SK-N-SH (cell line): Measurements from ENCODE around the gene TICAM1. TPM values are rescaled to one million over a fixed set of nuclear protein-coding genes. Genes with fewer than 3 reads are reported as not detected.

Source experiments
- CTCF ChIA-PET: fragments of 300-600, 350-600 bp; formaldehyde crosslinking; extraction: SDS; loops from one replicate; lab custom pipeline; 2021; lab: Yijun Ruan, JAX
- POLR2A ChIA-PET: fragments of 350-600 bp; sonication (Branson Sonifier 250); formaldehyde crosslinking; extraction: SDS; loops from one replicate; lab custom pipeline; 2020; ENCODE audit warnings: antibody characterized with exemption, inconsistent platforms; lab: Yijun Ruan, JAX
- DNase-seq: peaks from one replicate; pipeline ENCODE4 v3.0.0; 2012
- H2AFZ ChIP-seq: fragments of 200-600 bp; sonication (generic); 2 replicates; pipeline ENCODE4 v1.8.1; 2016; ENCODE audit warnings: antibody characterized with exemption, mild to moderate bottlenecking, low read depth
- H3F3A ChIP-seq: fragments of 200-600 bp; sonication (generic); replicated peaks from 2 replicates; pipeline ENCODE3; 2016; ENCODE audit warnings: antibody characterized with exemption, mild to moderate bottlenecking; ENCODE audit not compliant: insufficient read depth
- H3K27ac ChIP-seq, 2 experiments: fragments of 200-500 bp in 1 of 2; fragments of 200-600 bp in 1 of 2; sonication (Bioruptor generic) in 1 of 2; sonication (generic), shearing (Covaris generic) in 1 of 2; 2 replicates each; pipeline versions ENCODE4 v1.5.1 to v1.6.1; 2014 to 2016; ENCODE audit warnings: low read depth in 2 of 2, inconsistent platforms in 1 of 2, low read length in 1 of 2, mild to moderate bottlenecking in 1 of 2, mixed read lengths in 1 of 2
- H3K27me3 ChIP-seq: fragments of 200-600 bp; sonication (generic), shearing (Covaris generic); 2 replicates; pipeline ENCODE4 v1.6.1; 2016; ENCODE audit warnings: mixed run types; ENCODE audit not compliant: insufficient read depth
- H3K36me3 ChIP-seq, 2 experiments: fragments of 200-500 bp in 1 of 2; fragments of 200-600 bp in 1 of 2; sonication (Bioruptor generic) in 1 of 2; sonication (generic) in 1 of 2; replicated peaks in 1 of 2; 2 replicates each; pipeline versions ENCODE3 to v1.5.1; 2014 to 2016; ENCODE audit warnings: low read length in 1 of 2, mild to moderate bottlenecking in 1 of 2; ENCODE audit not compliant: insufficient read depth in 2 of 2, control insufficient read depth in 1 of 2
- H3K4me1 ChIP-seq, 2 experiments: fragments of 200-500 bp in 1 of 2; fragments of 200-600 bp in 1 of 2; sonication (Bioruptor generic) in 1 of 2; sonication (generic), shearing (Covaris generic) in 1 of 2; 2 replicates each; pipeline versions ENCODE4 v1.5.1 to v1.6.1; 2014 to 2016; ENCODE audit warnings: low read depth in 1 of 2, low read length in 1 of 2, mixed run types in 1 of 2; ENCODE audit not compliant: insufficient read depth in 2 of 2, control insufficient read depth in 1 of 2
- H3K4me2 ChIP-seq: fragments of 200-600 bp; sonication (generic), shearing (Covaris generic); 2 replicates; pipeline ENCODE4 v1.6.1; 2017; ENCODE audit warnings: mixed run types
- H3K4me3 ChIP-seq, 2 experiments: fragments of 200-500 bp in 1 of 2; fragments of 200-600 bp in 1 of 2; sonication (Bioruptor generic) in 1 of 2; sonication (generic), shearing (Covaris generic) in 1 of 2; 2 replicates each; pipeline versions ENCODE4 v1.5.1 to v1.8.1; 2014 to 2016; ENCODE audit warnings: low read depth in 2 of 2, inconsistent platforms in 1 of 2, low read length in 1 of 2, mild to moderate bottlenecking in 1 of 2, mixed read lengths in 1 of 2, moderate library complexity in 1 of 2
- H3K79me2 ChIP-seq: fragments of 200-600 bp; sonication (generic); 2 replicates; pipeline ENCODE4 v1.8.1; 2017; ENCODE audit warnings: mild to moderate bottlenecking; ENCODE audit not compliant: insufficient read depth
- H3K9ac ChIP-seq: fragments of 200-600 bp; sonication (generic); 2 replicates; pipeline ENCODE4 v1.6.1; 2017; ENCODE audit warnings: mixed run types
- H3K9me2 ChIP-seq: fragments of 200-600 bp; sonication (generic); 2 replicates; pipeline ENCODE4 v1.6.1; 2017; ENCODE audit warnings: mixed run types
- H3K9me3 ChIP-seq: fragments of 200-600 bp; sonication (generic); 2 replicates; pipeline ENCODE4 v1.6.1; 2017; ENCODE audit warnings: mixed run types, mild to moderate bottlenecking, moderate library complexity
- H4K20me1 ChIP-seq: fragments of 200-600 bp; sonication (generic); 2 replicates; pipeline ENCODE4 v1.6.1; 2017; ENCODE audit warnings: mild to moderate bottlenecking, mixed run types; ENCODE audit not compliant: insufficient read depth
- FOXJ3 ChIP-seq: sonication (generic); formaldehyde crosslinking; IDR thresholded peaks from 2 replicates; pipeline ENCODE4 v1.5.1; 2020; ENCODE audit warnings: mild to moderate bottlenecking, missing genetic modification reagents
- FOXM1 ChIP-seq: IDR thresholded peaks from 2 replicates; pipeline ENCODE4 v1.4.0; 2012; ENCODE audit warnings: low read depth, mild to moderate bottlenecking
- GATA2 ChIP-seq: sonication (generic); formaldehyde crosslinking; IDR thresholded peaks from 2 replicates; pipeline ENCODE4 v1.5.0; 2020; ENCODE audit warnings: mild to moderate bottlenecking, missing genetic modification reagents
- JUND ChIP-seq: IDR thresholded peaks from 2 replicates; pipeline ENCODE4 v1.4.0; 2012
- MEF2A ChIP-seq: IDR thresholded peaks from 2 replicates; pipeline ENCODE4 v1.4.0; 2012; ENCODE audit warnings: low read depth, borderline replicate concordance
- MXI1 ChIP-seq: IDR thresholded peaks from 2 replicates; pipeline ENCODE4 v1.6.1; 2012; ENCODE audit warnings: mild to moderate bottlenecking, low read depth, low read length, improper control_type of control experiment
- NFIC ChIP-seq: IDR thresholded peaks from 2 replicates; pipeline ENCODE4 v1.4.0; 2012; ENCODE audit warnings: borderline replicate concordance
- NRF1 ChIP-seq: IDR thresholded peaks from 2 replicates; pipeline ENCODE4 v1.6.1; 2012; ENCODE audit warnings: low read depth, mild to moderate bottlenecking, low read length
- RCOR1 ChIP-seq: fragments of 150-350 bp; IDR thresholded peaks from 2 replicates; pipeline ENCODE4 v1.6.1; 2017; ENCODE audit warnings: antibody characterized with exemption, low read length
- RXRA ChIP-seq: IDR thresholded peaks from 2 replicates; pipeline ENCODE4 v1.4.0; 2012; ENCODE audit warnings: low read depth, mild to moderate bottlenecking, borderline replicate concordance
- SMC3 ChIP-seq: IDR thresholded peaks from 2 replicates; pipeline ENCODE4 v1.6.1; 2012; ENCODE audit warnings: low read depth, low read length, improper control_type of control experiment
- TAF1 ChIP-seq: IDR thresholded peaks from 2 replicates; pipeline ENCODE4 v1.6.1; 2012; ENCODE audit warnings: low read depth, mild to moderate bottlenecking, low read length, moderate library complexity, borderline replicate concordance
- TCF12 ChIP-seq: IDR thresholded peaks from 2 replicates; pipeline ENCODE4 v1.4.0; 2012
- YY1 ChIP-seq: IDR thresholded peaks from 2 replicates; pipeline ENCODE4 v1.4.0; 2012; ENCODE audit warnings: low read depth, mild to moderate bottlenecking
- WGBS: methylation state at CpG from one replicate; pipeline ENCODE4 v1.1.6; 2017; ENCODE audit warnings: low lambda C conversion rate; 5-methylcytosine and 5-hydroxymethylcytosine counted together
- polyA plus RNA-seq, 3 experiments: library from polyadenylated mRNA; depleted of rRNA; stranded (reverse); fragments of >200 nt; gene quantifications; 2 replicates each; pipeline ENCODE4 v1.2.3, GENCODE V29; 2012
- TF ChIP-seq, protein P1 (sequence below): IDR thresholded peaks from 2 replicates; pipeline ENCODE4 v1.4.0; 2012; ENCODE audit warnings: low read depth, borderline replicate concordance
- TF ChIP-seq, protein P2 (sequence below): IDR thresholded peaks from 2 replicates; pipeline ENCODE4; 2012
- TF ChIP-seq, protein P3 (sequence below): IDR thresholded peaks from 2 replicates; pipeline ENCODE4 v1.4.0; 2012; ENCODE audit warnings: low read depth
- TF ChIP-seq, protein P4 (sequence below): IDR thresholded peaks from 2 replicates; pipeline ENCODE4 v1.4.0; 2012; ENCODE audit warnings: low read depth, borderline replicate concordance
- TF ChIP-seq, protein P5 (sequence below): fragments of 200-600 bp; sonication (generic); IDR thresholded peaks from 2 replicates; pipeline ENCODE4 v1.6.1; 2017; ENCODE audit warnings: antibody characterized with exemption, mild to moderate bottlenecking, moderate library complexity
- TF ChIP-seq, protein P6 (sequence below): fragments of 150-350 bp; IDR thresholded peaks from 2 replicates; pipeline ENCODE4 v1.6.1; 2016; ENCODE audit warnings: mild to moderate bottlenecking, low read depth, low read length

Gene TICAM1
- polyA plus RNA-seq, 1 of the 3 experiments (the other 2 are of a cell fraction), result 2.7 TPM

DNA sequence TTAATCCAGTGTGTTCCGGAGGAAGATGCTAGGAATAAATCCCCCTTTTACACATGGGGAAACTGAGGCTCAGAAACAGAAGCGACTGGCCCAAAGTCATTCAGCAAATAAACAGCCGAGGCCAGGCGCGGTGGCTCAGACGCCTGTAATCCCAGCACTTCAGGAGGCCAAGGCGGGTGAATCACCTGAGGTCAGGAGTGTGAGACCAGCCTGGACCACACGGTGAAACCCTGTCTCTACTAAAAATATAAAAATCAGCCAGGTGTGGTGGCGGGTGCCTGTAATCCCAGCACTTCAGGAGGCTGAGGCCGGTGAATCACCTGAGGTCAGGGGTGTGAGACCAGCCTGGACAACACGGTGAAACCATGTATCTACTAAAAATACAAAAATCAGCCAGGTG, 47.5 kb upstream of the TICAM1 start:
- TF ChIP-seq JUND, result no peak
- TF ChIP-seq GATA2 (CRISPR knock-in tag), result no peak
- TF ChIP-seq, protein P1, sequence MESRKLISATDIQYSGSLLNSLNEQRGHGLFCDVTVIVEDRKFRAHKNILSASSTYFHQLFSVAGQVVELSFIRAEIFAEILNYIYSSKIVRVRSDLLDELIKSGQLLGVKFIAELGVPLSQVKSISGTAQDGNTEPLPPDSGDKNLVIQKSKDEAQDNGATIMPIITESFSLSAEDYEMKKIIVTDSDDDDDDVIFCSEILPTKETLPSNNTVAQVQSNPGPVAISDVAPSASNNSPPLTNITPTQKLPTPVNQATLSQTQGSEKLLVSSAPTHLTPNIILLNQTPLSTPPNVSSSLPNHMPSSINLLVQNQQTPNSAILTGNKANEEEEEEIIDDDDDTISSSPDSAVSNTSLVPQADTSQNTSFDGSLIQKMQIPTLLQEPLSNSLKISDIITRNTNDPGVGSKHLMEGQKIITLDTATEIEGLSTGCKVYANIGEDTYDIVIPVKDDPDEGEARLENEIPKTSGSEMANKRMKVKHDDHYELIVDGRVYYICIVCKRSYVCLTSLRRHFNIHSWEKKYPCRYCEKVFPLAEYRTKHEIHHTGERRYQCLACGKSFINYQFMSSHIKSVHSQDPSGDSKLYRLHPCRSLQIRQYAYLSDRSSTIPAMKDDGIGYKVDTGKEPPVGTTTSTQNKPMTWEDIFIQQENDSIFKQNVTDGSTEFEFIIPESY, result no peak
- TF ChIP-seq RCOR1, result no peak
- no peak for TF ChIP-seq MXI1
- TF ChIP-seq NFIC, result no peak
- H3K4me1 ChIP-seq, result no peaks in the 10 kb centered on the region; a peak in 1 of 4 replicates
- H3K9me2 ChIP-seq, result no peaks in the 10 kb centered on the region
- H3K4me3 ChIP-seq, result no peak overlapping the region
- H3F3A ChIP-seq, result no peaks in the 10 kb centered on the region
- no peak for DNase-seq
- 91% methylated on average over 11 of the region's 11 CpGs for WGBS
- no peaks in the 10 kb centered on the region for H3K9me3 ChIP-seq
- H3K36me3 ChIP-seq, result no peaks in the 10 kb centered on the region
- ChIA-PET CTCF (interaction anchor here (0.7 to 1.8 kb wide), 3 partner anchors 11 to 32 kb away, joined by 3 to 6 read pairs (median 4); partner anchors contain the start of gene PLIN3), POLR2A (no interaction called here)
- H2AFZ ChIP-seq, result no peak overlapping the region
- no peaks in the 10 kb centered on the region for H3K79me2 ChIP-seq
- no peaks in the 10 kb centered on the region for H3K27me3 ChIP-seq
- no peak overlapping the region for H3K4me2 ChIP-seq
- no peak overlapping the region for H3K27ac ChIP-seq
- H4K20me1 ChIP-seq, result no peaks in the 10 kb centered on the region
- no peak overlapping the region for H3K9ac ChIP-seq

DNA sequence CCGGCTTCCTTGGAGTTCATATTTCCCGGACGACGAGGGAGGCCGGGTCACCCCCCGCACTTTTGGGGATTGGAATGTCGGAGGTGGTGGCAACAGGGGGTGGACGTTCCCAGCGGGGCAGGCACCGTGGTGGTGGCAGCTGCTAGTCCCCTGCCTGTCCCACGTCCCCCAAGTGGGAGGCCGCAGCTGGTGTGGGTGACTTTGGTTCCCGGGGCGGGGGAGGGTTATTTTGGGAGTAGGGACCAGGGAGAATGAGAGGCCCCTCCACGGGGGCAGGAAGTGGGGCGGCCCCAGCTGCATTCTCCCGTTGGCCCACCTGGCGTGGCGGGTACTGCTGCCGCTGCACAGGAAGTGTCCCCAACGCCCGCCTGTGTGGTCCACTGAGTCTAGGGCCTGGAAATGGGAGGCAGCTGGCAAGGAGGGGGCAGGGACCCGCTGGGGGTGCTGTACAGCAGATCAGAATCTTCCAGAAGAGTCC, 47.0 kb upstream of the TICAM1 start:
- Histone ChIP-seq H3K36me3 (no peaks in the 10 kb centered on the region), H3K4me3 (no peak overlapping the region), H4K20me1 (no peaks in the 10 kb centered on the region), H3K79me2 (no peaks in the 10 kb centered on the region), H3K9me2 (no peaks in the 10 kb centered on the region), H3K9ac (no peak overlapping the region), H3F3A (no peaks in the 10 kb centered on the region), H3K27ac (no peak overlapping the region), H3K4me2 (no peak overlapping the region), H3K4me1 (no peaks in the 10 kb centered on the region; a peak in 1 of 4 replicates), H3K9me3 (no peaks in the 10 kb centered on the region), H2AFZ (no peak overlapping the region), H3K27me3 (no peaks in the 10 kb centered on the region)
- CTCF ChIA-PET, result interaction anchor here (0.7 to 1.8 kb wide), 3 partner anchors 10 to 33 kb away, joined by 3 to 6 read pairs (median 4); partner anchors contain the start of gene PLIN3
- TF ChIP-seq, protein P2, sequence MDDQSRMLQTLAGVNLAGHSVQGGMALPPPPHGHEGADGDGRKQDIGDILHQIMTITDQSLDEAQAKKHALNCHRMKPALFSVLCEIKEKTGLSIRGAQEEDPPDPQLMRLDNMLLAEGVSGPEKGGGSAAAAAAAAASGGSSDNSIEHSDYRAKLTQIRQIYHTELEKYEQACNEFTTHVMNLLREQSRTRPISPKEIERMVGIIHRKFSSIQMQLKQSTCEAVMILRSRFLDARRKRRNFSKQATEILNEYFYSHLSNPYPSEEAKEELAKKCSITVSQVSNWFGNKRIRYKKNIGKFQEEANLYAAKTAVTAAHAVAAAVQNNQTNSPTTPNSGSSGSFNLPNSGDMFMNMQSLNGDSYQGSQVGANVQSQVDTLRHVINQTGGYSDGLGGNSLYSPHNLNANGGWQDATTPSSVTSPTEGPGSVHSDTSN, result no peak
- TF ChIP-seq, protein P3, sequence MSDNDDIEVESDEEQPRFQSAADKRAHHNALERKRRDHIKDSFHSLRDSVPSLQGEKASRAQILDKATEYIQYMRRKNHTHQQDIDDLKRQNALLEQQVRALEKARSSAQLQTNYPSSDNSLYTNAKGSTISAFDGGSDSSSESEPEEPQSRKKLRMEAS, result no peak
- TF ChIP-seq SMC3 (no peak), TAF1 (no peak), NRF1 (no peak), YY1 (no peak), RXRA (no peak), MEF2A (no peak), FOXJ3 (CRISPR knock-in tag) (no peak), GATA2 (CRISPR knock-in tag) (no peak), MXI1 (no peak), FOXM1 (no peak), TCF12 (no peak), NFIC (no peak)
- TF ChIP-seq, protein P4, sequence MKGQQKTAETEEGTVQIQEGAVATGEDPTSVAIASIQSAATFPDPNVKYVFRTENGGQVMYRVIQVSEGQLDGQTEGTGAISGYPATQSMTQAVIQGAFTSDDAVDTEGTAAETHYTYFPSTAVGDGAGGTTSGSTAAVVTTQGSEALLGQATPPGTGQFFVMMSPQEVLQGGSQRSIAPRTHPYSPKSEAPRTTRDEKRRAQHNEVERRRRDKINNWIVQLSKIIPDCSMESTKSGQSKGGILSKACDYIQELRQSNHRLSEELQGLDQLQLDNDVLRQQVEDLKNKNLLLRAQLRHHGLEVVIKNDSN, result no peak
- TF ChIP-seq, protein P5, sequence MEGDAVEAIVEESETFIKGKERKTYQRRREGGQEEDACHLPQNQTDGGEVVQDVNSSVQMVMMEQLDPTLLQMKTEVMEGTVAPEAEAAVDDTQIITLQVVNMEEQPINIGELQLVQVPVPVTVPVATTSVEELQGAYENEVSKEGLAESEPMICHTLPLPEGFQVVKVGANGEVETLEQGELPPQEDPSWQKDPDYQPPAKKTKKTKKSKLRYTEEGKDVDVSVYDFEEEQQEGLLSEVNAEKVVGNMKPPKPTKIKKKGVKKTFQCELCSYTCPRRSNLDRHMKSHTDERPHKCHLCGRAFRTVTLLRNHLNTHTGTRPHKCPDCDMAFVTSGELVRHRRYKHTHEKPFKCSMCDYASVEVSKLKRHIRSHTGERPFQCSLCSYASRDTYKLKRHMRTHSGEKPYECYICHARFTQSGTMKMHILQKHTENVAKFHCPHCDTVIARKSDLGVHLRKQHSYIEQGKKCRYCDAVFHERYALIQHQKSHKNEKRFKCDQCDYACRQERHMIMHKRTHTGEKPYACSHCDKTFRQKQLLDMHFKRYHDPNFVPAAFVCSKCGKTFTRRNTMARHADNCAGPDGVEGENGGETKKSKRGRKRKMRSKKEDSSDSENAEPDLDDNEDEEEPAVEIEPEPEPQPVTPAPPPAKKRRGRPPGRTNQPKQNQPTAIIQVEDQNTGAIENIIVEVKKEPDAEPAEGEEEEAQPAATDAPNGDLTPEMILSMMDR, result no peak
- TF ChIP-seq, protein P6, sequence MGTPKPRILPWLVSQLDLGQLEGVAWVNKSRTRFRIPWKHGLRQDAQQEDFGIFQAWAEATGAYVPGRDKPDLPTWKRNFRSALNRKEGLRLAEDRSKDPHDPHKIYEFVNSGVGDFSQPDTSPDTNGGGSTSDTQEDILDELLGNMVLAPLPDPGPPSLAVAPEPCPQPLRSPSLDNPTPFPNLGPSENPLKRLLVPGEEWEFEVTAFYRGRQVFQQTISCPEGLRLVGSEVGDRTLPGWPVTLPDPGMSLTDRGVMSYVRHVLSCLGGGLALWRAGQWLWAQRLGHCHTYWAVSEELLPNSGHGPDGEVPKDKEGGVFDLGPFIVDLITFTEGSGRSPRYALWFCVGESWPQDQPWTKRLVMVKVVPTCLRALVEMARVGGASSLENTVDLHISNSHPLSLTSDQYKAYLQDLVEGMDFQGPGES, result no peak
- DNase-seq, result no peak
- 80% methylated on average over 13 of the region's 23 CpGs for WGBS
- POLR2A ChIA-PET, result no interaction called here
